ENCODE results near the gene RASL10B. TPM values are rescaled to one million over a fixed set of nuclear protein-coding genes. Genes with fewer than 3 reads are reported as not detected.

The RASL10B gene
- total RNA-seq, 2 experiments from 2014 or later = not detected

DNA sequence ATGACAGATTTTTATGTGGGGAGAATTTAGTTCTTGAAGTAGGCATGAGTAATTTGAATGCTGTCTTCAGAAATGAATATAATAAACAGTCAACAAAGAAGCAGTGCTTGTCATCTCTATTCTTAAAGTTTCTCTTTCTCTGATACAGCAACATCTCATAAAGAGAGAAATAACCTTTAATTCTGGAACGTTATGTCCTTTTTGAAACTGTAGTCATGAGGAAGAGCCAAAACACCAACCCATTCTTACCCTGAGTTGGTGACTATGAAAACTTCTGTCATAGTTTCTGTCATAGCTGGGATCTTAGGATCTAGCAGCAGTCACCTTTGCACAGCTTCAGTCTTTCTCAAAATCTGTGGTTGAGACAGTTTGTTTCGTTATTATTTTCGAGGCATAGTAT is 15.3 kb upstream of the RASL10B start:
- DNase-seq (ENCODE audit: low spot score) = no peak
- Histone ChIP-seq H2AFZ (ENCODE audit: low read length) (no peak overlapping the region), H3K4me2 (ENCODE audit: low read length) (no peak overlapping the region), H3K4me1 (ENCODE audit: insufficient read depth, low read length, poor library complexity, severe bottlenecking) (peaks cover 5% of the 10 kb centered on the region), H3K9me3 (ENCODE audit: low read length) (no peaks in the 10 kb centered on the region), H3K27ac (ENCODE audit: low read depth, low read length, poor library complexity, severe bottlenecking) (no peak overlapping the region), H3K36me3 (ENCODE audit: insufficient read depth, low read length) (peaks cover 40% of the 10 kb centered on the region), H3K4me3 (ENCODE audit: low read depth, low read length, poor library complexity, severe bottlenecking) (no peak overlapping the region), H4K20me1 (ENCODE audit: insufficient read depth, low read length) (0 out of 2 replicates have a peak, but pooled peaks cover 3% of the 10 kb centered on the region), H3K9me2 (ENCODE audit: insufficient read depth, low read length) (no peaks in the 10 kb centered on the region), H3K79me2 (ENCODE audit: insufficient read depth, low read depth, low read length) (no peaks in the 10 kb centered on the region)
- intact Hi-C loops (cut with micrococcal nuclease; ENCODE audit: unreplicated experiment) = no loop called here
- no TSS peak for BruUV-seq (replicated peaks)
- TF ChIP-seq EZH2phosphoT487 (IDR thresholded peaks at IDR 0.05; ENCODE audit: borderline replicate concordance, low read depth, low read length) = no peak
- TF ChIP-seq, protein P1, sequence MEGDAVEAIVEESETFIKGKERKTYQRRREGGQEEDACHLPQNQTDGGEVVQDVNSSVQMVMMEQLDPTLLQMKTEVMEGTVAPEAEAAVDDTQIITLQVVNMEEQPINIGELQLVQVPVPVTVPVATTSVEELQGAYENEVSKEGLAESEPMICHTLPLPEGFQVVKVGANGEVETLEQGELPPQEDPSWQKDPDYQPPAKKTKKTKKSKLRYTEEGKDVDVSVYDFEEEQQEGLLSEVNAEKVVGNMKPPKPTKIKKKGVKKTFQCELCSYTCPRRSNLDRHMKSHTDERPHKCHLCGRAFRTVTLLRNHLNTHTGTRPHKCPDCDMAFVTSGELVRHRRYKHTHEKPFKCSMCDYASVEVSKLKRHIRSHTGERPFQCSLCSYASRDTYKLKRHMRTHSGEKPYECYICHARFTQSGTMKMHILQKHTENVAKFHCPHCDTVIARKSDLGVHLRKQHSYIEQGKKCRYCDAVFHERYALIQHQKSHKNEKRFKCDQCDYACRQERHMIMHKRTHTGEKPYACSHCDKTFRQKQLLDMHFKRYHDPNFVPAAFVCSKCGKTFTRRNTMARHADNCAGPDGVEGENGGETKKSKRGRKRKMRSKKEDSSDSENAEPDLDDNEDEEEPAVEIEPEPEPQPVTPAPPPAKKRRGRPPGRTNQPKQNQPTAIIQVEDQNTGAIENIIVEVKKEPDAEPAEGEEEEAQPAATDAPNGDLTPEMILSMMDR (conservative IDR thresholded peaks at IDR 0.05; ENCODE audit: low read length) = no peak
- CTCF ChIA-PET (ENCODE audit: unreplicated experiment) = no interaction called here
- POLR2A ChIA-PET = no interaction called here

DNA sequence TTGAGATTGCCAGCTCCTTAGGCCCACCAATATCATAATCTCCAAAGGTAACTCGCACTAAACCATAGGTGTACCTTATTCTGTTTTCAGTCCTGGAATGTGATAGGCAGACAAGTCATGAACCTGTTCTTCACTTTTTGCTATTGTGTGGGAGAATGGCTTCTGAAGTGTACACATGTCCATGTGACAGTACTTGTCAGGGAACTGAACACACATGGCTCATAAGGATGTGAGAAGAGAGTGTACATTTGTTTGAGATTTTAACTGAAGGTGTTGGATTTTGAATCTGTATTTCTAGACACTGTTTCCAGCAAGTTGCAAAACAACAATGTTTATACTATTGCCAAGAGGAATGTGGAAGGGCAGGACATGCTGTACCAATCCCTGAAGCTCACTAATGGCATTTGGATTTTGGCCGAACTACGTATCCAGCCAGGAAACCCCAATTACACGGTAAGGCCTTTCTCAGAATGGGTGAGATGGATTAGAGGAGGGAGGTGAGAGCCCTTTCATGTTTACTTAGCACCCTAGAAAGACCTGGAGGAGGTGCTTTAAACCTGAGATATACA is 14.5 kb upstream of the RASL10B start:
- Histone ChIP-seq H3K36me3 (ENCODE audit: insufficient read depth, low read length) (peaks cover 39% of the 10 kb centered on the region), H3K27ac (ENCODE audit: low read depth, low read length, poor library complexity, severe bottlenecking) (no peak overlapping the region), H4K20me1 (ENCODE audit: insufficient read depth, low read length) (0 out of 2 replicates have a peak, but pooled peaks cover 3% of the 10 kb centered on the region), H3K79me2 (ENCODE audit: insufficient read depth, low read depth, low read length) (no peaks in the 10 kb centered on the region), H2AFZ (ENCODE audit: low read length) (no peak overlapping the region), H3K4me3 (ENCODE audit: low read depth, low read length, poor library complexity, severe bottlenecking) (no peak overlapping the region), H3K9me3 (ENCODE audit: low read length) (no peaks in the 10 kb centered on the region), H3K9me2 (ENCODE audit: insufficient read depth, low read length) (no peaks in the 10 kb centered on the region), H3K4me2 (ENCODE audit: low read length) (no peak overlapping the region), H3K4me1 (ENCODE audit: insufficient read depth, low read length, poor library complexity, severe bottlenecking) (peaks cover 5% of the 10 kb centered on the region)
- ChIA-PET POLR2A (no interaction called here), CTCF (ENCODE audit: unreplicated experiment) (no interaction called here)
- TF ChIP-seq, protein P1 (conservative IDR thresholded peaks at IDR 0.05; ENCODE audit: low read length) = no peak
- no peak for TF ChIP-seq EZH2phosphoT487 (IDR thresholded peaks at IDR 0.05; ENCODE audit: borderline replicate concordance, low read depth, low read length)
- intact Hi-C loops (cut with micrococcal nuclease; ENCODE audit: unreplicated experiment) = no loop called here
- BruUV-seq (replicated peaks) = no TSS peak
- DNase-seq (ENCODE audit: low spot score) = no peak

DNA sequence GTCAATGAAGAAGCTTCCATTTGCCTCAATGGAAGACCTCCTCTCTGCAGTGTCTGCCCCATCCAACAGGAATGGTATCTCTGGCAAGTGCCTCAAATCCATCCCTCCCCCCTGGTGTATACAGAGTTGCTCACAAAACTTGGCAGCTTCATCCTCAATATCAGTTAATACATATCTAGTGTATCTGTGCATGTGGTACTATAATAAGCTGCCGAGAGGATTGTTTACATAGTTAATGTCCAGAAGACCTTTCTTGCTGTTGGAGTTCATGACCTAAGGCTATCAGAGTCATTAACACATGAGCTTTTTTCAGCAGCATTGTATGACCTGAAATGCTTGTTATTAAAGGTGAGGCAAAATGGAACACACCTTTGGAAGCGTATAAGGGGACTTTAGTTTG is 14.0 kb upstream of the RASL10B start:
- H3K9me2 ChIP-seq (ENCODE audit: insufficient read depth, low read length) = no peaks in the 10 kb centered on the region
- 0 out of 2 replicates have a peak, but pooled peaks cover 3% of the 10 kb centered on the region for H4K20me1 ChIP-seq (ENCODE audit: insufficient read depth, low read length)
- ChIA-PET POLR2A (no interaction called here), CTCF (ENCODE audit: unreplicated experiment) (no interaction called here)
- no peak overlapping the region for H3K27ac ChIP-seq (ENCODE audit: low read depth, low read length, poor library complexity, severe bottlenecking)
- intact Hi-C loops (cut with micrococcal nuclease; ENCODE audit: unreplicated experiment) = no loop called here
- H2AFZ ChIP-seq (ENCODE audit: low read length) = no peak overlapping the region
- peaks cover 39% of the 10 kb centered on the region for H3K36me3 ChIP-seq (ENCODE audit: insufficient read depth, low read length)
- TF ChIP-seq, protein P1 (conservative IDR thresholded peaks at IDR 0.05; ENCODE audit: low read length) = no peak
- TF ChIP-seq EZH2phosphoT487 (IDR thresholded peaks at IDR 0.05; ENCODE audit: borderline replicate concordance, low read depth, low read length) = no peak
- no peak overlapping the region for H3K4me2 ChIP-seq (ENCODE audit: low read length)
- H3K4me1 ChIP-seq (ENCODE audit: insufficient read depth, low read length, poor library complexity, severe bottlenecking) = peaks cover 5% of the 10 kb centered on the region
- no peaks in the 10 kb centered on the region for H3K79me2 ChIP-seq (ENCODE audit: insufficient read depth, low read depth, low read length)
- DNase-seq (ENCODE audit: low spot score) = no peak
- H3K9me3 ChIP-seq (ENCODE audit: low read length) = no peaks in the 10 kb centered on the region
- H3K4me3 ChIP-seq (ENCODE audit: low read depth, low read length, poor library complexity, severe bottlenecking) = no peak overlapping the region
- BruUV-seq (replicated peaks) = no TSS peak

All from OCI-LY7 (cell line).